GM15510 (cell line): Measurements from ENCODE around the gene HOXA5.

ENCODE experiments used
- POLR2A ChIP-seq: IDR thresholded peaks from 3 replicates; pipeline ENCODE4 v1.6.1; 2011; ENCODE audit warnings: borderline replicate concordance; ENCODE audit not compliant: insufficient read length; ENCODE audit errors: extremely low read depth

The HOXA5 gene

DNA sequence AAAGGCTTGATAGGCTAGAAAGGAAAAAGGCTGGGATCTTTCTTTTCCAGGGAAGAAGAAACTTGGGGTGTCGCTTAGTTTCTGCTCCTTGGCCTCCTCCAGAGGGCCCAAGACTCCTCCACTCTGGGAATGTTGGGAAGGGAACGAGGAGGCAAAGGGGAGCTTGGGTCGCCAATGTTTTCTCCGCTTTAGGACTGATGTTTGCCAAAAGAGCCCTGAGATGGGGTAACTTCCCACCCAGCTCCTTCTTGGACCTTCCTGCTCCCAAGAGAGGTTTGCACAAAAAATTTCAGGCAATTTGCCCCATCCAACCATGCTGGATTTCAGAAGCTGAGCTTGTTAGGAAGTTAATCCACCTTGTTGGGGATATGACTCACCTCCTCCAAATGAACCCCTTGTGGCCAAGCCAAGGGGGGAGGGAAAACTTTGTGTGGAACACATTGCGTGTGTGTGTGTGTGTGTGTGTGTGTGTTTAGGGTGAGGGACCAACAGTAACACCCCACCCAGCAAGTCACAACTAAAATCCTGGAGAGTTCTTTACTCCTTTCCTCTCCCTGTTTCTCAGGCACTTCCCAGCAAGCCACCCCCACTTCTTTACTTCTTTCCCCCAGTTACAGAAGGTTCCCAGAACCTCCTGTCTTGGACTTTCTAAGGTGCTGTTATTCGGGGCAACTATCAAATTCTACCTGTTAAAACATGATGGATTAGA is 32.3 kb downstream of the HOXA5 start:
- no peak for TF ChIP-seq POLR2A

DNA sequence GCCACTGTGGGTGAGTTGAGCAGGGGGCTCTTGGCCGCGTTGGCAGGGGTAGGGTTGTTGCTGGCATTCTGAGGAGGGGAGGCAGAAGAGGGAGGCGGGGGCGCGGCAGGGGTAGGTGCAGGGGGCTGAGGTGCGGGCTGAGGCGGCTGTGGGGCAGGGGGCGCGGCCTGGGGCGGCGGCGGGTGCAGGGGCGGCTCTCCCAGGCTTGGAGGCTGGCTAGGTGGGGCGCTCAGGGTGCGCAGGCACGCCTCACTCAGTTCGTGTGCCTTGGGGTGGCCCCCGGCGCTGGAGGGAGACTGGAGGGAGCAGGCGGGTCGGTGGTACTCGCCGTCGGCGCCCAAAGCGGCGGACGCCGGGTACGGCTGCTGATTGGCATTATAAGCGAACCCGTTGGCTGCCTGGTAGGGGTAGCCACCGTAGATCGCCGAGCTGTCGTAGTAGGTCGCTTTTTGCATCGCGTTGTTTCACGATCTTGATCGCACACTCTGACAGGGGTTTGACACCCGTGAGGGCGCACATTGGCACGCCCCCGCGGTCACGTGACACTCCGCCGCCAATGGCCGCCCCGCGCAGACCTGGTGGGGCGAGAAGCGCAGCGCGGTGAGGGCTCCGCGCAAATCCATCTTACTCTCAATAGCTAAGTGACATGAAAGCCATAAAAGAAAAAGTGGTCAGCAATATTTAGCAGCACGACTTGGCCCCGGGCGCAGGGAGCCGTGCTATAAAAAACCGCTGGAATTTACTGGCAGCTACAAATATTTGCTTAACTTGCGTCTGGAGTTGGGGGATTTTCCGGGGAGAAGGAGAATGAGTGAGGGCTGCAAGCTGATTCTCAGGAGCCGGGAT is 33.1 kb downstream of the HOXA5 start:
- no peak for TF ChIP-seq POLR2A

DNA sequence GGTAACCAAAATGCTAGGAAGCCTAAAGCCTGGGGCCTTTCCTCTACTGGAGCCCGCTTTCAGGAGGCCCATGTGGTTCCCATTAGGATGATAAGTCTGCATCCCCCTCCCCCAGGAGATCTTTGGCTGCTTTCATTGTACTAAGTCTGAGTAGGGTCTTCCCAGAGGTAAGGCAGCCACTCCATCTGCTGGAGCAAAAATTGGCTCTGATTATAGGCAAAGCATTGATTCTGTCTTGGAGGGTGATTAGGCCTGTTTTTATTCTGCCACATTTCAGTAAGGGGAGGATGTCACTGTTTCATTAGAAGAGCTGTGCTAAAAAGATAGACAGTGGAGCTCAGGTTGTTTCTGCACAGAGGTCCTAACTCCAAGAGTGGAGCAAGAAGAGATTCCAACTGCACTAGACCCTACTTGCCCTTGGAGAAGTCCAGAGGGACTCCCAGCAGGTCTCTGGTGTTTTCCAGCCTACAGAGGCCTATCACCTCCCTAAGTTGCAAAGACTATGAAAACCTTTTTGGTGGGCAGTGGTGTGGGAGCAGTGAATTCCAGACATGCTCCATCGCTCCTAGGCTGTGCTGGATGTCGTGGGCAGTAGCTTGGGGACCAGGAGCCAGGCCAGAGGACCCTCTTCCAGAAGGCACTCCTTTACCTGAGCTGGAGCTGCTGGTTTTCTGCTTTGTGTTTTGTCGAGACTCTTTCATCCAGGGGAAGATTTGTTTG is 33.9 kb downstream of the HOXA5 start:
- TF ChIP-seq POLR2A, result no peak

DNA sequence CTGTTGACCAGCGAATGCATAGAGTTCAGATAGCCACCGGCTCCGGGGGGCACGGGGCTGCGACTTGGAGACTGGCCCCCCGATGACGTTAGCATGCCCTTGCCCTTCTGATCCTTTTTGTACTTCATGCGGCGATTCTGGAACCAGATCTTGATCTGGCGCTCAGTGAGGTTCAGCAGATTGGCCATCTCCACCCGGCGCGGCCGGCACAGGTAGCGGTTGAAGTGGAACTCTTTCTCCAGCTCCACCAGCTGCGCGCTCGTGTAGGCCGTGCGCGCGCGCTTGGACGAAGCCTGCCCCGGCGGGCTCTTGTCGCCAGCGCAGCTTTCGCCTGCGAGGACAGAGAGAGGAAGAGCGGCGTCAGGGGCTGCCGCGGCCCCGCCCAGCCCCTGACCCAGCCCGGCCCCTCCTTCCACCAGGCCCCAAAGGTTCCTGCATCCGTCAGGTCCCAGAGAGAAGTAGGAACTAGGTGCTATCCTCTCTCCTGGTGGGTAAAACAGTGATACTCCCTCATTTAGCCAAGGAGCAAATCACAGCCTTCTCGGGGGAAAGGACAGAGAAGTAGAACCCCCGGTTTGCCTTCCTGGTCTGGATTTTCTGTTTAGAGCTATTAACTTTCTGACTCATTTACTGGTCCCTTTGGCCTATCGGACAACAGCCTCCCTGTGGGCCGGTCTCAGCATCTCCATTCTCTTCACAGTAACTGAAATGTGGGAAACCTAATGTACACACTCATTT is 34.9 kb downstream of the HOXA5 start:
- TF ChIP-seq POLR2A, result no peak

DNA sequence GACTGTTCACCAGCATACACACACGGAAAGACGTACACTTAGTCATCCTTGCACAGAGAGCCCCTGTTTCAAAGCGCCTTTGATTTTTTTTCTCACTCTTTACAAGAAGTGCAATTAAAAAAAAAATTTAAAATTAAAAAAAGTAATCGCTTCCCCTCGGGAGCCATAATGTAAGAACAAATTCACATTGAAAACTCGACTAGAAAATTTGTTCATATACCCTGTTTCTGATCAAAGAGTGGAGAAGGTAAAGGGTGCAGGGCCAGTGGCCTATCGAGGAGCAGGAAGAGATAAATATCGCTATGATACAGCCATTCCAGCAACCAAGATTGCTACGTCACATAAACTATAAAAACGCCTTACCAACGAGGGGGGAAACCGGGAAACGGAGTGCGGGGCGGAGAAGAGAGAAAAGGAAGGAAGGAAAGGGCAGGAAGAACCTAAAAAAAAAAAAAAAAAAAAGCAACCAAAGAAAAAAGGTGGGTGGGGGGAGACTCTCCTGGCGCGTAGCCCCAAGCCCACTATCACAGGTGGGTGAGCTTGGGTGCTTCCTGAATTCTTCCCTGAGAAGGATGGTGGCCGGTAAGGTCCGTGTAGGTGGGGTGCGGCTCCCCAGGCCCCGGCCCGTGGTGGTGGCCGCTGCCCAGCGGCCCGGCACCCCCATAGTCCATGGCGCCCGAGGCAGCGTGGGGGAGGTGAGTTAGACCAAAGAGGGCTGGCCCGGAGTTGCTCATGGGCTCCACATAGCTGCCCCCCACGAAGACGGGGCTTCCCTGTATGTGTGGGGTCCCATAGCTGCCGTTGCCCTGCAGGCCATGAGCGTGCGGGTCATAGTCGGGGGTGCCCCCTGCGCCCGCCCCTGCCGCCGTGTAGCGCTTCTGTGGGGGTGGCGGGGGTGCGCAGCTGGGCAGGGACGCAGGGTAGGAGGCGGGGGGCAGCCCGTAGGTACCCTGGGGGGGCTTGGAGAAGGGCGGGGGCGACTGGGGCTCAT is 35.8 kb downstream of the HOXA5 start:
- no peak for TF ChIP-seq POLR2A

DNA sequence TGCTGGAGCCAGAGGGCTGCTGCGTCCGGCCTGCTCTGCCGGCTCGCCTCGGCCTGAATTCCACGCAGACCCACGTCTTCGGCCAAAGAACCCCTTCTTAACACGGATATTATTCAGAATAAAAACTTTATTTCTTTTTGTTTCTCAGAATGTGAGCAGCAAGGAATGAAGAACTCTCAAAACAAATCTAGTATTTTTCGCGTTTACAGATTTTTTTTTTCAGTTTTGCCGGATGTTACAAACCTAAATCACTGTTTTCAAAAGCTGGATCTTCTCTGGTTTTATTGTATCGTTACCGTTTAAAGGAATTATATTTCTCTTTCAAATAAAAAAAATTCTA is 36.6 kb downstream of the HOXA5 start:
- no peak for TF ChIP-seq POLR2A

DNA sequence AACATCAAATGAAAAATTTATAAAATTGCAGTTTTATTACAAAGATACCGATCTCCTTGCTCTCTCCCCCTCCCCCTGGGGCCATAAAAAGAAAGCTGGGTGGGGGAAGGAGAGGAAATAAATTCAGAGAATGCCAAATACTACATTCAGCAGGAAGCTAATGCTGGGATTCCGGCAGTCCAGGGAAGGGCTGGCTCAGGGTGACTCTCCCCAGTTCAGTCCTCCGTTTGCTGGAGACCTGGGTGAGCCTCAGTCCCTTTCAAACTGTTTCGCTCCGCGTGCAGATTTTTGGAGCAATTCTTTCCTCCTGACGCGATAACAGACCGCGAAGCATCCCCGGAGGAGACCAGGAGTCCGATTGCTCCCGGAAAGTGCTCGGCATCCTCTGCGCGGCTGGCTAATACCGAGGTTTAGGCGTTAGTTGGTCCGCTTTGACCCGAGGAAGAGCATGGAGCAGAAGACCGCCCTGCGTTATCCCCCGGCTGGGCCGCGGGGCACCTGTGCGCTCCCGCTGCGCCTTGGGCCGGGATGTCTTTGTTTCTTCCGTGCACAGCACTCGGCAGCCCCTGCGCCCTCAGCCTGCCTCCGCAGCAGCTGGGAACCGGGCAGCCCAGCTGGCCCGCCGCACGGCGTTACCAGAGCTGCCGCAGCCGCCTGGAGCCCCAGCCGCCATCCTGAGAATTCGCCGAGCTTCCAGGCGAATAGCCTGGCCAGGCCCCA is 37.1 kb downstream of the HOXA5 start:
- TF ChIP-seq POLR2A, result no peak

DNA sequence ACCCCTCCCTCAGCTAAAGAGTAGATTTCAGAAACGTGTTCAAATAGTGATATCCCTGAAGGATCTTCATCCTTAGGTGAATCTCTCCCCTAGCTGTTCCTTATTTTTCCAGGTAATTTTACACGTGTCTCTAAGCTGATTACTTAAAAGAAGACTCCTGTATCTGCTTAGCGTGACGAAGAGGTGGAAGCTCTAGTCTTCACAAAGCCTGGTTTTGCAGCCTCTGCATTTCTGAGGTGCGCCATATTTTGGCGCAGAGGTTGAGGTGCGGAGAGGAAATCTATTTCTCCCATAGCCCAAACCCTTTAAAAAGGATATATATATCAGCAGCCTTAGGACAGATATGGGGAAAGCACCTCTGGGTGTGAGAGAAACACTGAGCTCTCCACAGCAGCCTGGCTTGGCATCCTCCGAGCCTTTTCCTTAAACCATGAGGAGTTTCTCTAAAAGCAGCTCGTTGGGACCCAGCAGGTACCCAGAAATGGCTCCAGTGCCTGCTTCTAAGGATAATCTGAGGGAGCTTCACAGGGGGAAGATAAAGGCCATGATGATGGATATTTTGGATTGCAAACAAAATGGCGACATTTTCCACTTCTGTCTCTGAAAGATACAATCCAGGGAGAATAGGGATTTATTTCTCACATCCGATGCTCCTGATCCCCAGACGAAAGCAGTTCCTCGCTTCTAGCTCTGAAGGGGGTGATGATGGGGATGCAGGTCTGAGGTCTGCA is 38.0 kb downstream of the HOXA5 start:
- TF ChIP-seq POLR2A, result no peak

DNA sequence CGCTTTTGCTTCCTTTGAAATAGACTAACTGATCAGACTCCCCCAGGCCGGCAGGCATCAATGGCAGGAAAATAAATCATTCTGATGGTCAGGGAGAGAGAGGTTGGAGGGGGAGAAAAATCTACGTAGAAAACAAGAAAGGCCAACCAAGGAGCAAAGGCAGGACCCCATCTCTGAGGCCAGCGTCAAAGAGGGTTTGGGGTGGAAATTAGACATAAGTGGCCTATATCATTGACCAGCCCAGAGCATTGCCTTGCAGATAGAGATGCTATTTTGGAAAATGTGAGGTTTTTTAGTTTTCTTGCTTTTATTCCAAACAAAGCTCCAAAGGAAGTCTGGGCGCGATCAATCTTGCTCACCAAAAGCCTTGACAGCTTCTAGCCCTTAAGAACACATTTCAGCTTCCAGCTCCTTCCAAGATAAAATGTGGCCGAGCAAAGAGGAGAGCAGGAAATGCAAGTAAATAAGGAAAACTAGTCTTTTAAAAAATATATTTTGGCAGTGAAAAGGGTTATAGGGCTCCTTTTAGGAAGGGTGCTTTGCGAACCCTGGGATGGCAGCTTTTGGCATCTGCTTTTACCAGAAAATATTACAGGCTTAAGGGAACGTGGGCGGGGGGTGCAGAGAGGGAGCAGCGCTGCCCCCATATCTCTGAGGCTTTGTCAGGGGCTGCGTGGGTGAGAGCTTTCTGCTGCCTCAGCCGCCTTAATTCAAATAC is 39.0 kb downstream of the HOXA5 start:
- TF ChIP-seq POLR2A, result no peak

DNA sequence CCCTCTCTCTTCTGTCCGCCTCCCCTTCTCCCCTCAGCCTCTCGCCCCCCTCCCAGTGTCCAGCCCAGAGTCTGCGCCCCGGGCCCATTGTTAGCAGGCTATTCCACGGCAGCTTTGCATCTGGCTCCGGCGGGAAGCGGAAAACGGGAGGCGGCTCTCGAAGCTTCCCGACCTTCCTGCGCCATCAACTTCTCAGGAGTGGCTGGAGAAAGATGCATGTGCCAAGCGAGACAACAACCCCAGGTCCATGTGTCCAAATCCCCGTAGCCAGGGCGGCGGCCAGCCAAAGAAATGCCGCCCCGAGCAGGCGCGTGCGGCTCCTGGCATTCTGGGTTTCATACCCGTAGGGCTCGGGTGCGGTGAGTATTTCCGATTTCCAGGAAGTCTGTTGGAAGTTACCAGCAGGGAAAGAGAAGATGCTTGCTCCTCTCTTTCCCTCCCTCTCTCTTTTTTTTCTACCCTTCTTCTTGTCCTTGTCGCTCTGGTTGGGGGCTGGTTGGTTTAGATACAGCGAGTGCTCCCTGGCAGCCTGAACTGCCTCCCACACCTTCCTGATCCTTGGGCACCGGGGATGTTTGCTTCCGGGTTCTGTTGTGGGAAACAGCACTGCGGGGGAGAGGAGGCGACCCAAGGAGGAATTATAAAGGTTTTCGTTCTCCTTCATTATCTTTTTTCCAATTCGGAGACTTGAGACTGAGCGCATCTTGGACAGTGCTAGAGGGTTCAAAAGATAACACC is 39.8 kb downstream of the HOXA5 start:
- no peak for TF ChIP-seq POLR2A
